HG03439 (cell line): Measurements from ENCODE around the gene SYTL2.
"Not testable (repeated sequence)": the region's sequence is repeated elsewhere in the genome, so short reads cannot be mapped to it uniquely, and the experiment has no call there.

Experiments
- ATAC-seq: cut with Tn5 transposase; IDR thresholded peaks from one replicate; pipeline ENCODE4 v1.9.1; 2021; ENCODE audit warnings: mild to moderate bottlenecking, moderate library complexity; ENCODE audit not compliant: unreplicated experiment

SYTL2 gene

GRCh38 chr11:85810871-85811611, at the start of gene SYTL2:
Gene SYTL2, minus strand, starts transcription at chr11:85811141. Its CDS starts 53,416 bp downstream, at chr11:85757725.
- peak; percentile 81 for ATAC-seq

GRCh38 chr11:85859541-85859940, 48.6 kb upstream of the SYTL2 start:
- not testable (repeated sequence) for ATAC-seq

GRCh38 chr11:85857098-85857497, 46.2 kb upstream of the SYTL2 start:
- no peak for ATAC-seq

- no peak for ATAC-seq
These were observed 44.4 kb upstream of the SYTL2 start, which contains the start of gene CCDC83 for GRCh38 chr11:85855341-85855656. Gene CCDC83, plus strand, starts transcription at chr11:85855383. Its CDS starts 9,741 bp downstream, at chr11:85865124.

- peak; percentile 99 for ATAC-seq
These were observed 43.8 kb upstream of the SYTL2 start for GRCh38 chr11:85854557-85855340.

DNA sequence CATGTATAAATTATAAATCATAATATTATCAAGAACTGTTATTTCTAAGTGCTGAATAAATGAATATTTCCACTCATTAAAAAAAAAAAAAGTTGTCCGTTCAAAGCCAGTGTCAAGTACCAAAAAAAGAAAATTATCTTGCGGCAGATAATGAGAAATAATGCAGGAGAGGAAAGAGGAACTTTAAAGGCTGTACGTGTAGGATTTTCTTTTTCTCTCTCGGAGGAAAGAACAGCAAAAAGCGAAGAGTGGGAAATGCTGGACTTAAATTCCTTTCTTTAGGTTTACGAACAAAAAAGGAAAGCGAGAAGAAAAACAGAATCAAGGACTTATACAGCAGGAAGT, 43.2 kb upstream of the SYTL2 start:
- ATAC-seq: no peak

DNA sequence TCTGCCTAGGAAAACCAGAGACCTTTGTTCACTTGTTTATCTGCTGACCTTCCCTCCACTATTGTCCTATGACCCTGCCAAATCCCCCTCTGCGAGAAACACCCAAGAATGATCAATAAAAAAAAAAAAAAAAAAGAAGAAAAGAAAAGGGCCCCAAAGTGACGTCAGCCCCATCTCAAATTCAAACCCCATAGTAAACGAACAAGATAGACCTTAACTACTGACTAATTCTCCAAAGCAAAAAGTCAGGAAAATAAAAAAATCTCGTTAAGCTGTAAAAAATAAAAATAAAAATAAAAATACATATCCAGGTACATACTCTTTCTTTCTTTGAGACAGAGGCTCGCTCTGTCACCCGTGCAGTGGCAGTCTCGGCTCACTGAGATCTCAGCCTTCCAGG, 42.6 kb upstream of the SYTL2 start:
- not testable (repeated sequence) for ATAC-seq

DNA sequence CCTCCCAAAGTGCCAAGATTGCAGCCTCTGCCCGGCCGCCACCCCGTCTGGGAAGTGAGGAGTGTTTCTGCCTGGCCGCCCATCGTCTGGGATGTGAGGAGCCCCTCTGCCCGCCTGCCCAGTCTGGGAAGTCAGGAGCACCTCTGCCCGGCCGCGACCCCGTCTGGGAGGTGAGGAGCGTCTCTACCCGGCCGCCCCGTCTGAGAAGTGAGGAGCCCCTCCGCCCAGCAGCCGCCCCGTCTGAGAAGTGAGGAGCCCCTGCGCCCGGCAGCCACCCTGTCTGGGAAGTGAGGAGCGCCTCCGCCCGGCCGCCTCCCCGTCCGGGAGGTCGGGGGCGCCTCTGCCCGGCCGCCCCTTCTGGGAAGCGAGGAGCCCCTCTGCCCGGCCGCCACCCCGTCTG, 41.8 kb upstream of the SYTL2 start:
- ATAC-seq: not testable (repeated sequence)

- no peak for ATAC-seq
These were observed 37.6 kb upstream of the SYTL2 start for GRCh38 chr11:85848556-85848955.

DNA sequence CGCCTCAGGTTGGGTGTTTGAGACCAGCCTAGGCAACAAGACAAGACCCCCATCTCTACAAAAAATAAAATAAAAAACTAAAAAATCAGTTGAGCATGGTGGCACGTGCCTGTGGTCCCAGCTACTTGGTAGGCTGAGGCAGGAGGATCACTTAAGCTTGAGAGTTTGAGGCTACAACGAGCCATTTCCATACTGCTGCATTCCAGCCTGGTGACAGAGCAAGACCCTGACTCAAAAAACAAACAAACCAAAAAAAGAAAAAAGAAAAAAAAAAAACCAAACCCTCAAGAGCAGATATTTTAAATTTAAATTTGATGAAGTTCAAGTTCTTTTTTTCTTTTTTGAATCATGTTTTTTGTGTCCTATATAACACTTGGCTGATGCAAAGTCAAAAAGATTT, 37.1 kb upstream of the SYTL2 start:
- ATAC-seq: no peak

DNA sequence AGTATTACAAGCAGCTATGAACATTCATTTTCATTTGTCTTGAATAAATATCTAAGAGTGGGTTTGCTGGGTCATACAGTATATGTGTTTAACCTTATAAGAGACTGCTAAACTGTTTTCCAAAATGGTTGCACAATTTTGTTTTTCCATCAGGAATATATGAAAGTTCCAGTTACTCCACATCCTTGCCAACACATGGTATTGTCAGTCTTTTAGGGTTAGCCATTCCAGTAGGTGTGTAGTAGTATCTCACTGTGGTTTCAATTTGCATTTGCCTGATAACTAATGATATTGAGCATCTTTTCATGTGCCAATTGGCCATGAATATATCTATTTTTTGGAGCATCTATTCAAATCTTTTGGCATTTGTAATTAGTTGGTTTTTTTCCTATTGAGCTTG, 36.5 kb upstream of the SYTL2 start:
- ATAC-seq: no peak

GRCh38 chr11:85845124-85845631, 34.2 kb upstream of the SYTL2 start:
- no peak for ATAC-seq

DNA sequence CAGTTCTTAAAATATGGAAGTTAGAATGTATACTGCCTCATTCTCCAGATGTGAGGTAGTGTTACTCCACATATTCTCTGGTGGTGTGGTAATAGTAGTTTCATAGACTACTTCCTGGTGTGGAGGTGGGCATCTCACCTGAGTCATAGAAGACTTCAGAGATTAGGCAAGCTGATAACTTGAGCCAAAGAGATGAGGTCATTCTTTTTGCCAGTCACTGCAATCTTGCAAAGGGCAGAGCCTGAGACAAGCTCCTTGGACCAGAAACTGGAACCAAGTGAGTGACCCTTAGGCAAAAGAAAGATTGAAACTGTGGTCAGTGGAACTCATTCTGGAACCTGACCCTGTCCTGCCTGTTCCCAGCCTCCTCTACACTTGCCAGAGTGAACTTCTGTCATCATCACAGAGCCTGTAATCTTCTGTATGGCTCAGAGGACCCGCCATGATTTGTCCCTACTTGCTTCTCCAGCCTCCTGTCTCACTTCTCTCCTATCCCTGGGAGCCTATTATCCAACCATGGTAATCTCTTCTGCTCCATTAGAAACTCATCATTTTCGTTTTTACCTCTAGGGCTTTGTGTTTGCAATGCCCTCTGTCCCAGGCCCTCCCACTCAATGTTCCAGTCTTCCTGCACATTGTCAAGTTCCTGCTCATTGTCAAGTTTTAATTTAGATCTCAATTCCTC, 33.6 kb upstream of the SYTL2 start:
- ATAC-seq: no peak

- ATAC-seq: no peak
These were observed 33.0 kb upstream of the SYTL2 start for GRCh38 chr11:85843929-85844328.

DNA sequence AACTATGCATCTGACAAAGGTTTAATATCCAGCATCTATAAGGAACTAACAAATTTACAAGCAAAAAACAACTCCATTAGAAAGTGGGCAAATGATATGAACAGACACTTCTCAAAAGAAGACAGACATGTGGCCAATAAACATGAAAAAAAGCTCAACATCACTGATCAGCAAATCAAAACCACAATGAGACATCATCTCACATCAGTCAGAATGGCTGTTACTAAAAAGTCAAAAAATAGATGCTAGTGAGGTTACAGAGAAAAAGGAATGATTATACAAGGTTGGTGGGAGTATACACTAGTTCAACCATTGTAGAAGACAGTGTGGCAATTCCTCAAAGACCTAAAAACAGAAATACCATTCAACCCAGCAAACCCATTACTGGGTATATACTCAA, 30.0 kb upstream of the SYTL2 start:
- ATAC-seq: not testable (repeated sequence)

GRCh38 chr11:85835729-85836128, 24.8 kb upstream of the SYTL2 start:
- no peak for ATAC-seq

DNA sequence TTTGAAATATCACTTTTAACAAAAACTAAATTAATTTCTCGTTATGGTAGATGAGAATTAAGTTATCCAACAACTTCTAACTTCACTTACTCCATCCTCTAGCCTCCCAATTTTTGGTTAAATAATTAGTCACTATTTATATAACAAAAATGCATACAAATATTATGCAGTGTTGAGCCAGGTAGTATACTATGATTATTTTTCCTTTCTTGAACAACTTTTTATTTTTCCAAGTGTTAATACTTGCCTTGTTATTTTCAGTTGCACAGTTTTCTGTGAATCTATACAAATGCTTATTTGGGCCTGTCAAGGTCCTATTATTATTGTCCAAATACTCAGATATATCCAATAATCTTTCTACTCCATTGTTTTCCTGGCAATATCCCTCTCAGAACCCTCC, 24.3 kb upstream of the SYTL2 start:
- ATAC-seq: no peak

DNA sequence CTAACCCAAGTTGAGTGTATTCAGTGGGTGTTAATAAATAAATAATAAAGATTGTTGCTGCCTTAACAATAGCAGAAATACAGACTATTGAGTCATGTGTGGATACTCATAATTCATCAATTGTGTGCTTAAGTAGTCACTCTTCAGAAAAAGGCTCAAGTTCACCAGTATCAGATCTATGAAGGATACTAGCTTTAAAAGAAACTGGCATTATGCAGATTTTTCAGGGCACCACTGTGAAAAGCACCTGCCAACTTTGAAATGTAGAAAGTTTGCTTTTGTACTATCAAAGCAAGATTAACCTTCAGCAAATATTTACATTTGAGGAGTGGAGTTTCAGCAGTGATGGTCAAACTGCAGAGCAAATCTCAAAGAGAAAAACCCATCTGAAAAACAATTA, 20.1 kb upstream of the SYTL2 start:
- ATAC-seq: no peak

- ATAC-seq: no peak
These were observed 18.2 kb upstream of the SYTL2 start for GRCh38 chr11:85829172-85829571.

- no peak for ATAC-seq
These were observed 17.7 kb upstream of the SYTL2 start for GRCh38 chr11:85828640-85828978.

- ATAC-seq: no peak
These were observed 17.1 kb upstream of the SYTL2 start for GRCh38 chr11:85827748-85828639.
